ENCODE measurements around the gene ZMYND8.

ZMYND8 gene

DNA sequence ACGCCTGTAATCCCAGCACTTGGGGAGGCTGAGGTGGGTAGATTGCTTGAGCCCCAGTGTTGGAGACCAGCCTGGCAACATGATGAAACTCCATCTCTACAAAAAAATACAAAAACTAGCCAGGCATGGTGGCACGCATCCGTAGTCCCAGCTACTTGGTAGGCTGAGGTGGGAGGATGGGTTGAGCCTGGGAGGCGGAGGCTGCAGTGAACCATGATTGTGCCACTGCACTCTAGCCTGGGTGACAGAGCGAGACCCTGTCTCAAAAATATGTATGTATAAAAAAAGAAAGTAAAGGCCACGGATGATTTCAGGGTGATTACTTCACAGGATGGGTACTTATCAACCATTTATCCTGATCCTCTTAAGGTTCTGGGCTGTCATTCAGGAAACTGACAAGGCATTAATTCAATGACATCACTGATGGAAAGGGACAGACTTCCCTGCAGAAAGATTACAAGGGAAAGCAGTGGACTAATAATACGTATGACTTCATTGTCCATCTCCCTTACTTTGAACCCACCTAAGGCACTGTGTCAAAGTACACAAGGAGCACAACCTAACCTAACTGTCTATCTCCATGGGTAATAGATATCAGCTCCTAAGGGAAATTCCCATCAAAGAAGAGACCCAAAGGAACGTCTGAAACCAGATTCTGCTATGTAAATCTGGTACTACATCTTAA lies 61.2 kb downstream of the ZMYND8 start:
- peak in 1 of 2 donors; percentile 35 for DNase-seq
- Histone ChIP-seq H3K4me3 (no peak overlapping the region), H3K9me3 (no peaks in the 10 kb centered on the region), H3K36me3 (peaks cover 14 to 62% (median 52%) of the 10 kb centered on the region in 3 donors), H3K4me1 (no peaks in the 10 kb centered on the region), H3K27ac (no peak overlapping the region), H3K27me3 (no peaks in the 10 kb centered on the region)
- TF ChIP-seq, protein P1, sequence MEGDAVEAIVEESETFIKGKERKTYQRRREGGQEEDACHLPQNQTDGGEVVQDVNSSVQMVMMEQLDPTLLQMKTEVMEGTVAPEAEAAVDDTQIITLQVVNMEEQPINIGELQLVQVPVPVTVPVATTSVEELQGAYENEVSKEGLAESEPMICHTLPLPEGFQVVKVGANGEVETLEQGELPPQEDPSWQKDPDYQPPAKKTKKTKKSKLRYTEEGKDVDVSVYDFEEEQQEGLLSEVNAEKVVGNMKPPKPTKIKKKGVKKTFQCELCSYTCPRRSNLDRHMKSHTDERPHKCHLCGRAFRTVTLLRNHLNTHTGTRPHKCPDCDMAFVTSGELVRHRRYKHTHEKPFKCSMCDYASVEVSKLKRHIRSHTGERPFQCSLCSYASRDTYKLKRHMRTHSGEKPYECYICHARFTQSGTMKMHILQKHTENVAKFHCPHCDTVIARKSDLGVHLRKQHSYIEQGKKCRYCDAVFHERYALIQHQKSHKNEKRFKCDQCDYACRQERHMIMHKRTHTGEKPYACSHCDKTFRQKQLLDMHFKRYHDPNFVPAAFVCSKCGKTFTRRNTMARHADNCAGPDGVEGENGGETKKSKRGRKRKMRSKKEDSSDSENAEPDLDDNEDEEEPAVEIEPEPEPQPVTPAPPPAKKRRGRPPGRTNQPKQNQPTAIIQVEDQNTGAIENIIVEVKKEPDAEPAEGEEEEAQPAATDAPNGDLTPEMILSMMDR (IDR thresholded peaks at IDR 0.05), result no peak
- intact Hi-C loops (cut with DNase I; ENCODE audit: low total_unique reads), result no loop called here

GRCh38 chr20:47293631-47294030 lies 62.9 kb downstream of the ZMYND8 start:
- Histone ChIP-seq H3K9me3 (no peaks in the 10 kb centered on the region), H3K4me1 (no peaks in the 10 kb centered on the region), H3K27ac (no peak overlapping the region), H3K27me3 (no peaks in the 10 kb centered on the region), H3K4me3 (no peak overlapping the region), H3K36me3 (peaks cover 14 to 76% (median 62%) of the 10 kb centered on the region in 3 donors)
- TF ChIP-seq, protein P1 (IDR thresholded peaks at IDR 0.05), result no peak
- intact Hi-C loops (cut with DNase I; ENCODE audit: low total_unique reads), result no loop called here
- peak in 1 of 2 donors; percentile 21 for DNase-seq

GRCh38 chr20:47292581-47292980 lies 63.9 kb downstream of the ZMYND8 start:
- Histone ChIP-seq H3K27ac (no peak overlapping the region), H3K36me3 (peaks cover 14 to 73% (median 54%) of the 10 kb centered on the region in 3 donors), H3K4me3 (no peak overlapping the region), H3K9me3 (no peaks in the 10 kb centered on the region), H3K4me1 (no peaks in the 10 kb centered on the region), H3K27me3 (no peaks in the 10 kb centered on the region)
- DNase-seq, result peak in 1 of 2 donors; percentile 20
- TF ChIP-seq, protein P1 (IDR thresholded peaks at IDR 0.05), result no peak
- intact Hi-C loops (cut with DNase I; ENCODE audit: low total_unique reads), result no loop called here

GRCh38 chr20:47290666-47291430 lies 65.7 kb downstream of the ZMYND8 start:
- Histone ChIP-seq H3K4me1 (no peaks in the 10 kb centered on the region), H3K27ac (no peak overlapping the region), H3K9me3 (no peaks in the 10 kb centered on the region), H3K36me3 (peaks cover 14 to 76% (median 59%) of the 10 kb centered on the region in 3 donors), H3K4me3 (no peak overlapping the region), H3K27me3 (no peaks in the 10 kb centered on the region)
- TF ChIP-seq, protein P1 (IDR thresholded peaks at IDR 0.05), result no peak
- intact Hi-C loops (cut with DNase I; ENCODE audit: low total_unique reads), result no loop called here
- peak in 1 of 2 donors; percentile 24 for DNase-seq

DNA sequence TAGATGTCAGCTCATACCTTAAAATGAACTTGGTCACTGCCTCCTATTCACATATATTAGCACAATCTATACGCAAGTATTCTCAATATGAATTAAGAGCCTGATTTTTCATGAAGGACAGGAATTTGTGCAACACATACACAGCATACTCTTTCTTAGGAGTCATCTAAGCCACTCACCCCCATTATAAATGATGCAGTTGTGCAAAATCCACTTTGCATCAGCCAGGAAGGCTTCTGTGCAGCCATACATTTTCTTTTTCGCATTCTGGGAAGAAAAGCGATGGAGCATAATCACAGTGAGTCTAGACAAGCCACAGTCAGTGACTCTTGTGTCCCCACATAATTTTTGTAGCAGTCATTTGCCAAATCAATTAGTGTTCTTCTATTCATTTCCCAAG lies 66.5 kb downstream of the ZMYND8 start:
- TF ChIP-seq, protein P1 (IDR thresholded peaks at IDR 0.05), result no peak
- H3K27ac ChIP-seq, result no peak overlapping the region
- no peak for DNase-seq
- H3K4me3 ChIP-seq, result no peak overlapping the region
- no peaks in the 10 kb centered on the region for H3K4me1 ChIP-seq
- H3K27me3 ChIP-seq, result no peaks in the 10 kb centered on the region
- peaks cover 18 to 76% (median 59%) of the 10 kb centered on the region in 3 donors for H3K36me3 ChIP-seq
- no peaks in the 10 kb centered on the region for H3K9me3 ChIP-seq
- intact Hi-C loops (cut with DNase I; ENCODE audit: low total_unique reads), result no loop called here
